Naive thymus-derived CD4-positive, alpha-beta T cell (primary cell): ENCODE results near the gene MYO6. TPM values are rescaled to one million over a fixed set of nuclear protein-coding genes. Genes with fewer than 3 reads are reported as not detected.

Source experiments
- ATAC-seq: fragments of 150-1000 bp; cut with Tn5 transposase; 2 replicates; pipeline ENCODE4 v1.10.0; 2021; ENCODE audit warnings: mild to moderate bottlenecking, moderate library complexity
- CTCF ChIA-PET: fragments of 350-600 bp; sonication (Branson Sonifier 250); formaldehyde crosslinking; loops from one replicate; lab custom pipeline; 2021; ENCODE audit warnings: antibody characterized with exemption; lab: Charles Lee
- POLR2A ChIA-PET: fragments of 350-600 bp; sonication (Branson Sonifier 250); formaldehyde crosslinking; loops from one replicate; lab custom pipeline; 2021; ENCODE audit warnings: antibody characterized with exemption, inconsistent platforms; lab: Charles Lee
- DNase-seq, 9 donors: peaks; one replicate each; pipeline versions ENCODE4 v3.0.0 to v3.0.0-alpha.2; 2020 to 2022; ENCODE audit warnings: mixed read lengths in 1 of 9
- H3K27ac ChIP-seq: one replicate; pipeline ENCODE4 v1.7.0; 2013; ENCODE audit warnings: mild to moderate bottlenecking, low read depth, low read length, moderate library complexity
- H3K27me3 ChIP-seq, 2 donors: one replicate each; pipeline ENCODE4 v1.7.0; 2013; ENCODE audit warnings: low read length in 2 of 2, mild to moderate bottlenecking in 2 of 2, moderate library complexity in 2 of 2; ENCODE audit not compliant: control insufficient read depth in 2 of 2, insufficient read depth in 2 of 2
- H3K36me3 ChIP-seq, 3 experiments: 1 replicate in 2 of 3; 2 replicates in 1 of 3; pipeline ENCODE4 v1.7.0; 2013; ENCODE audit warnings: low read length in 3 of 3, mild to moderate bottlenecking in 3 of 3, moderate library complexity in 1 of 3; ENCODE audit not compliant: insufficient read depth in 3 of 3, control insufficient read depth in 2 of 3
- H3K4me1 ChIP-seq, 2 donors: one replicate each; pipeline ENCODE4 v1.7.0; 2013; ENCODE audit warnings: low read length in 2 of 2, mild to moderate bottlenecking in 2 of 2, moderate library complexity in 1 of 2; ENCODE audit not compliant: control insufficient read depth in 2 of 2, insufficient read depth in 2 of 2
- H3K4me3 ChIP-seq: 2 replicates; pipeline ENCODE4 v1.7.0; 2013; ENCODE audit warnings: mild to moderate bottlenecking, low read length
- H3K9me3 ChIP-seq, 3 experiments: 1 replicate in 2 of 3; 2 replicates in 1 of 3; pipeline ENCODE4 v1.7.0; 2013; ENCODE audit warnings: low read length in 3 of 3; ENCODE audit not compliant: control insufficient read depth in 2 of 3
- H3K27ac Mint-ChIP-seq, 9 donors: one replicate each; pipeline ENCODE4 v1.8.0; 2020 to 2022; ENCODE audit warnings: mixed read lengths in 9 of 9, mild to moderate bottlenecking in 8 of 9, moderate library complexity in 5 of 9, inconsistent platforms in 2 of 9
- H3K27me3 Mint-ChIP-seq, 5 donors: one replicate each; pipeline ENCODE4 v1.8.0; 2021 to 2022; ENCODE audit warnings: mixed read lengths in 5 of 5, mild to moderate bottlenecking in 1 of 5
- H3K36me3 Mint-ChIP-seq, 5 donors: one replicate each; pipeline ENCODE4 v1.8.0; 2020 to 2022; ENCODE audit warnings: mixed read lengths in 5 of 5, mild to moderate bottlenecking in 3 of 5, inconsistent platforms in 1 of 5
- H3K4me1 Mint-ChIP-seq, 7 donors: one replicate each; pipeline ENCODE4 v1.8.0; 2020 to 2022; ENCODE audit warnings: mixed read lengths in 7 of 7, mild to moderate bottlenecking in 3 of 7, inconsistent platforms in 1 of 7
- H3K4me3 Mint-ChIP-seq, 10 donors: one replicate each; pipeline ENCODE4 v1.8.0; 2020 to 2022; ENCODE audit warnings: mild to moderate bottlenecking in 10 of 10, mixed read lengths in 10 of 10, moderate library complexity in 6 of 10, inconsistent platforms in 2 of 10
- H3K9me3 Mint-ChIP-seq, 11 donors: one replicate each; pipeline ENCODE4 v1.8.0; 2020 to 2022; ENCODE audit warnings: mixed read lengths in 11 of 11, mild to moderate bottlenecking in 4 of 11, inconsistent platforms in 1 of 11, moderate library complexity in 1 of 11
- intact Hi-C, 2 donors: fragments of 100-400 bp; cut with micrococcal nuclease; formaldehyde crosslinking; loops; one replicate each; pipeline ENCODE4 v1.15.1; 2023
- polyA plus RNA-seq, 2 donors: library from polyadenylated mRNA; unstranded; fragments of 300-500 nt; fragmentation: Illumina TruSeq; gene quantifications; one replicate each; pipeline ENCODE4 v1.2.3, GENCODE V29; 2021
- total RNA-seq, 6 experiments: library from RNA in 5 of 6; stranded (reverse) in 5 of 6; gene quantifications; 1 replicate in 5 of 6; 2 replicates in 1 of 6; pipeline ENCODE4 v1.2.3 and lab custom pipeline; 2021 to 2026

Gene MYO6
- total and polyA plus RNA-seq, 7 experiments from 2014 or later, result 0.27 to 3.1 (median 0.94) TPM

- Mint-ChIP-seq H3K9me3 (peaks cover 0 to 2% (median 0%) of the 10 kb centered on the region in 11 donors), H3K4me3 (no peak overlapping the region), H3K27ac (no peak overlapping the region), H3K27me3 (peaks cover 3 to 22% (median 21%) of the 10 kb centered on the region in 5 donors), H3K36me3 (no peaks in the 10 kb centered on the region), H3K4me1 (no peaks in the 10 kb centered on the region)
- no peaks in the 10 kb centered on the region for H3K4me1 ChIP-seq
- ChIA-PET POLR2A (no interaction called here), CTCF (no interaction called here)
- no peak for DNase-seq
- no peak overlapping the region for H3K4me3 ChIP-seq
- H3K27me3 ChIP-seq, result no peaks in the 10 kb centered on the region
- no peaks in the 10 kb centered on the region for H3K9me3 ChIP-seq
- no peaks in the 10 kb centered on the region for H3K36me3 ChIP-seq
- no peak for ATAC-seq
- intact Hi-C loops, result no loop called here
- no peak overlapping the region for H3K27ac ChIP-seq
Measured at GRCh38 chr6:75800133-75800532, 51.1 kb downstream of the MYO6 start.

GRCh38 chr6:75800708-75801505 lies 51.9 kb downstream of the MYO6 start:
- Histone ChIP-seq H3K4me1 (no peaks in the 10 kb centered on the region), H3K9me3 (no peaks in the 10 kb centered on the region), H3K4me3 (no peak overlapping the region), H3K36me3 (no peaks in the 10 kb centered on the region), H3K27me3 (no peaks in the 10 kb centered on the region), H3K27ac (no peak overlapping the region)
- no peaks in the 10 kb centered on the region for H3K36me3 Mint-ChIP-seq
- H3K9me3 Mint-ChIP-seq, result peaks cover 0 to 2% (median 0%) of the 10 kb centered on the region in 11 donors
- H3K4me1 Mint-ChIP-seq, result no peaks in the 10 kb centered on the region
- ChIA-PET CTCF (no interaction called here), POLR2A (no interaction called here)
- peaks cover 3 to 22% (median 15%) of the 10 kb centered on the region in 5 donors for H3K27me3 Mint-ChIP-seq
- H3K27ac Mint-ChIP-seq, result no peak overlapping the region
- DNase-seq (no peak), ATAC-seq (no peak)
- intact Hi-C loops, result no loop called here
- no peak overlapping the region for H3K4me3 Mint-ChIP-seq

- no peaks in the 10 kb centered on the region for H3K9me3 ChIP-seq
- Mint-ChIP-seq H3K36me3 (no peaks in the 10 kb centered on the region), H3K4me3 (no peak overlapping the region), H3K27ac (no peak overlapping the region), H3K27me3 (peaks cover 3 to 17% (median 10%) of the 10 kb centered on the region in 5 donors), H3K4me1 (no peaks in the 10 kb centered on the region), H3K9me3 (peaks cover 0 to 8% (median 5%) of the 10 kb centered on the region in 11 donors)
- ChIA-PET CTCF (no interaction called here), POLR2A (no interaction called here)
- H3K36me3 ChIP-seq, result no peaks in the 10 kb centered on the region
- intact Hi-C loops, result no loop called here
- H3K4me1 ChIP-seq, result no peaks in the 10 kb centered on the region
- DNase-seq (no peak), ATAC-seq (no peak)
- no peaks in the 10 kb centered on the region for H3K27me3 ChIP-seq
- no peak overlapping the region for H3K4me3 ChIP-seq
- no peak overlapping the region for H3K27ac ChIP-seq
Measured at GRCh38 chr6:75802366-75802765, 53.3 kb downstream of the MYO6 start.

- Mint-ChIP-seq H3K27ac (no peak overlapping the region), H3K36me3 (peaks cover 0 to 5% (median 0%) of the 10 kb centered on the region in 5 donors), H3K4me3 (no peak overlapping the region), H3K9me3 (peaks cover 0 to 19% (median 6%) of the 10 kb centered on the region in 11 donors), H3K27me3 (peaks cover 0 to 14% (median 4%) of the 10 kb centered on the region in 5 donors), H3K4me1 (no peaks in the 10 kb centered on the region)
- CTCF ChIA-PET, result no interaction called here
- Histone ChIP-seq H3K4me1 (no peaks in the 10 kb centered on the region), H3K9me3 (no peaks in the 10 kb centered on the region), H3K27me3 (no peaks in the 10 kb centered on the region), H3K27ac (no peak overlapping the region), H3K36me3 (no peaks in the 10 kb centered on the region), H3K4me3 (no peak overlapping the region)
- POLR2A ChIA-PET, result no interaction called here
- intact Hi-C loops, result no loop called here
- ATAC-seq (no peak), DNase-seq (no peak)
Measured at GRCh38 chr6:75808507-75808906, 59.5 kb downstream of the MYO6 start.

- H3K4me3 Mint-ChIP-seq, result no peak overlapping the region
- Histone ChIP-seq H3K4me3 (no peak overlapping the region), H3K27ac (no peak overlapping the region), H3K9me3 (no peaks in the 10 kb centered on the region), H3K36me3 (no peaks in the 10 kb centered on the region), H3K27me3 (no peaks in the 10 kb centered on the region), H3K4me1 (no peaks in the 10 kb centered on the region)
- peaks cover 0 to 5% (median 0%) of the 10 kb centered on the region in 5 donors for H3K36me3 Mint-ChIP-seq
- DNase-seq, result no peak
- H3K27ac Mint-ChIP-seq, result no peak overlapping the region
- ATAC-seq, result no peak
- CTCF ChIA-PET, result no interaction called here
- H3K4me1 Mint-ChIP-seq, result no peaks in the 10 kb centered on the region
- POLR2A ChIA-PET, result no interaction called here
- H3K9me3 Mint-ChIP-seq, result peaks cover 0 to 13% (median 3%) of the 10 kb centered on the region in 11 donors
- intact Hi-C loops, result no loop called here
- H3K27me3 Mint-ChIP-seq, result peaks cover 0 to 20% (median 4%) of the 10 kb centered on the region in 5 donors
Measured at GRCh38 chr6:75812560-75812959, 63.5 kb downstream of the MYO6 start.

GRCh38 chr6:75813476-75814250 lies 64.6 kb downstream of the MYO6 start:
- CTCF ChIA-PET, result no interaction called here
- no peaks in the 10 kb centered on the region for H3K9me3 ChIP-seq
- Mint-ChIP-seq H3K36me3 (no peaks in the 10 kb centered on the region), H3K27ac (no peak overlapping the region), H3K4me3 (no peak overlapping the region), H3K4me1 (no peaks in the 10 kb centered on the region), H3K27me3 (peaks cover 0 to 20% (median 4%) of the 10 kb centered on the region in 5 donors), H3K9me3 (peaks cover 0 to 5% (median under 1%) of the 10 kb centered on the region in 11 donors)
- no peaks in the 10 kb centered on the region for H3K4me1 ChIP-seq
- H3K27ac ChIP-seq, result no peak overlapping the region
- H3K4me3 ChIP-seq, result no peak overlapping the region
- no peaks in the 10 kb centered on the region for H3K36me3 ChIP-seq
- DNase-seq (no peak), ATAC-seq (no peak)
- intact Hi-C loops, result no loop called here
- no peaks in the 10 kb centered on the region for H3K27me3 ChIP-seq
- POLR2A ChIA-PET, result no interaction called here
